ENCODE measurements around the gene ADGRA1. TPM values are rescaled to one million over a fixed set of nuclear protein-coding genes. Genes with fewer than 3 reads are reported as not detected.

ADGRA1 gene
- total RNA-seq, 1 donor from 2014 or later: 9.1 TPM

DNA sequence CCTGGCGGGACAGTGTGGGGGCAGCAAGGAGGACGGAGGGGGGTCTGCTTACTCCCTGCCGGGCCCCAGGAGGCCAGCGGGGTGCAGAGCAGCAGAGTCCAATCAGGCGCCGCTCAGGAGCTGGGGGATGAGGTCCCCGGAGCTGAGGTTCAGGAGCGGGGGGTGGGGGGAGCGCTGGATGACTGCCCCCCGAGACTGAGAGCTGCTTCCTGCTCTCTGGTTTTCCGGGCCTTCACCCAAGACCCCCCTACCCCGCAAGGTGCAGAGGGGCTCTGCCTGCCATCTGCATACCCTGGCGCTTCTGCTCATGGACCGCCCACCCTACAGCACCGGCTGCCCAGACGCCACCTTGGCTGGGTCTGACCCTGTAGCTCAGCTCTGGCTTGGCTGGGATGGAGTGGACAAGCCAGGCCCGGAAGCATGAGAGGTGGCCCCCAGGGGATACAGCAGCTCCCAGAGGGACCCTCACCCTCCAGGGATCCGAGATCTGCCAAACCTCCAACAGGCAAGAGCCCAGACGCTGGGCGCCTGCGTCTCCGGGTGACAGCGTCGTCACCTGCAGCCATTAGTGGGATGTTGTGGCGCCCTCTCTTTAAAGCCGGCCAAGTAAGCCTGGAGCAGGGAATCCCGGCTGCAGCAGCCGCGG is 73.2 kb downstream of the ADGRA1 start:
- Mint-ChIP-seq H3K4me1 (ENCODE audit: low read depth, unreplicated experiment) (peaks cover 3% of the 10 kb centered on the region), H3K27me3 (ENCODE audit: unreplicated experiment) (peaks cover 8% of the 10 kb centered on the region), H3K9me3 (ENCODE audit: unreplicated experiment) (peaks cover 2% of the 10 kb centered on the region), H3K4me3 (ENCODE audit: unreplicated experiment) (peak overlapping the region; percentile 42), H3K27ac (ENCODE audit: unreplicated experiment) (no peak overlapping the region), H3K36me3 (ENCODE audit: unreplicated experiment) (no peaks in the 10 kb centered on the region)
- DNase-seq: peak; percentile 16
- TF ChIP-seq, protein P1, sequence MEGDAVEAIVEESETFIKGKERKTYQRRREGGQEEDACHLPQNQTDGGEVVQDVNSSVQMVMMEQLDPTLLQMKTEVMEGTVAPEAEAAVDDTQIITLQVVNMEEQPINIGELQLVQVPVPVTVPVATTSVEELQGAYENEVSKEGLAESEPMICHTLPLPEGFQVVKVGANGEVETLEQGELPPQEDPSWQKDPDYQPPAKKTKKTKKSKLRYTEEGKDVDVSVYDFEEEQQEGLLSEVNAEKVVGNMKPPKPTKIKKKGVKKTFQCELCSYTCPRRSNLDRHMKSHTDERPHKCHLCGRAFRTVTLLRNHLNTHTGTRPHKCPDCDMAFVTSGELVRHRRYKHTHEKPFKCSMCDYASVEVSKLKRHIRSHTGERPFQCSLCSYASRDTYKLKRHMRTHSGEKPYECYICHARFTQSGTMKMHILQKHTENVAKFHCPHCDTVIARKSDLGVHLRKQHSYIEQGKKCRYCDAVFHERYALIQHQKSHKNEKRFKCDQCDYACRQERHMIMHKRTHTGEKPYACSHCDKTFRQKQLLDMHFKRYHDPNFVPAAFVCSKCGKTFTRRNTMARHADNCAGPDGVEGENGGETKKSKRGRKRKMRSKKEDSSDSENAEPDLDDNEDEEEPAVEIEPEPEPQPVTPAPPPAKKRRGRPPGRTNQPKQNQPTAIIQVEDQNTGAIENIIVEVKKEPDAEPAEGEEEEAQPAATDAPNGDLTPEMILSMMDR (IDR thresholded peaks at IDR 0.05; ENCODE audit: partially characterized antibody, unreplicated experiment): no peak

DNA sequence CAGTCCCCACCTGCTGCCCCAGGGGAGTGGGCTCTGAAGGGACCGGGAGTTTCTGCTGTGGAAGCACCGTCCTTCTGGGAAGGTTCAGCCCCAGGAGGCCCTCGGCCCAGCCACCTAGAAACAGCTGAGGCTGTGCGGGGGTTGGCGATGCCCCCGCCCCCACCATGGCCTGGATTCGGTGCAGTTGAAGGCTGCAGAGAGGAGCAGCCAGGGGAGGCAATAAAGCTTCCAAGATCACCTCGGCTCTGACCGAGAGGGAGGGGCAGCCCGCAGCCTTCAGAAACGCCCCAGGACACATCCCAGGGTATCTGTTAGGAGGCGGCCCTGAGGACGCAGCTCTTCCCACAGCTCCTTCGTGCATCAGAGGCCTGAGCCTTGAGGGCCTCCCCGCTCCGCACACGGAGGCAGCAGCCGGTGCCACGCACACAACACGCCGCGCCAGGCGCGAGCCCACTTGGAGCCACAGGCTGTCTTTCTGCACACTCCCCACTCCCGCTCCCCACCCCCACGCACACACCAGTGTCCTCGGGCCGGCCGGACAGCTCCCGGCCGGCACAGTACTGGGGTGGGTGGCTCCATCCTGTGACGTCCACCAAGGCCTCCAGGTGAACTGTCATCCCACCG is 73.9 kb downstream of the ADGRA1 start:
- Mint-ChIP-seq H3K4me1 (ENCODE audit: low read depth, unreplicated experiment) (peaks cover 3% of the 10 kb centered on the region), H3K9me3 (ENCODE audit: unreplicated experiment) (peaks cover 2% of the 10 kb centered on the region), H3K36me3 (ENCODE audit: unreplicated experiment) (peaks cover 4% of the 10 kb centered on the region), H3K4me3 (ENCODE audit: unreplicated experiment) (no peak overlapping the region), H3K27me3 (ENCODE audit: unreplicated experiment) (peaks cover 9% of the 10 kb centered on the region), H3K27ac (ENCODE audit: unreplicated experiment) (no peak overlapping the region)
- peak; percentile 34 for DNase-seq
- TF ChIP-seq, protein P1 (IDR thresholded peaks at IDR 0.05; ENCODE audit: partially characterized antibody, unreplicated experiment): no peak

DNA sequence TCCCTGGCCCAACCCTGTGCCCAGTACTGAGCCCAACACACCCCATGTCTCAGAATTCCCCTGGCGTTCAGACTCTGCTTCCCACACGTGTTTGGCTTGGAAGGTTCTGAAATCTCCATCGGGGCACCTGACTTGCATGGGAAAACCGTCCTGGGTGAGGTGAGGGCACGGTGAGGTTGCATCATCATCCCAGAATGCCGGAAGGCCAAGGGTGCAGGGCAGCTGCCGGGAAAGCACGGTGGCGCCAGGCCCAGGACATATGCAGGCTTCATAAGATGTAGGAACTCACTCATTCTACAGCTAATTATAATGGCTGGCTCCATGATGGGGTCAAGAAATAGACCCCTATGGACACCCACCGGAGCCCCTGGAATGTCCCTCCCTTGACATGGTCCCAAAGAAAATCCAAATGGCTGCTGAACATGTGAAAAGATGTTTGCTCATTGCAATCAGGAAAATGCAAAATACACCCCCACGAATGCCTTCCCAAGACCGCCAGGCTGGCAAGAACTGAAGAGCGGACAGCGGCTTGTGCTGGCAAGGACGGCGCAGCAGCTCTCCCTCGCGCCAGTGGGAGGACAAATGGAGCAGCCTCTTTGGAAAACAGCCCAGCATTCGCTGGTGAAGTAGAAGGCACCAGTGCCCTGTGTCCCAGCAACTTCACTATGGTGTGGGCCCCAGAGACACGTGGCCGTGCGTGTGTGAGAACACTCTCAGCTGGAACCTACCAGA is 74.6 kb downstream of the ADGRA1 start:
- TF ChIP-seq, protein P1 (IDR thresholded peaks at IDR 0.05; ENCODE audit: partially characterized antibody, unreplicated experiment): no peak
- H3K27ac Mint-ChIP-seq (ENCODE audit: unreplicated experiment): no peak overlapping the region
- DNase-seq: no peak
- peaks cover 5% of the 10 kb centered on the region for H3K36me3 Mint-ChIP-seq (ENCODE audit: unreplicated experiment)
- H3K27me3 Mint-ChIP-seq (ENCODE audit: unreplicated experiment): peaks cover 9% of the 10 kb centered on the region
- peaks cover 3% of the 10 kb centered on the region for H3K4me1 Mint-ChIP-seq (ENCODE audit: low read depth, unreplicated experiment)
- H3K4me3 Mint-ChIP-seq (ENCODE audit: unreplicated experiment): no peak overlapping the region
- H3K9me3 Mint-ChIP-seq (ENCODE audit: unreplicated experiment): peaks cover 2% of the 10 kb centered on the region

DNA sequence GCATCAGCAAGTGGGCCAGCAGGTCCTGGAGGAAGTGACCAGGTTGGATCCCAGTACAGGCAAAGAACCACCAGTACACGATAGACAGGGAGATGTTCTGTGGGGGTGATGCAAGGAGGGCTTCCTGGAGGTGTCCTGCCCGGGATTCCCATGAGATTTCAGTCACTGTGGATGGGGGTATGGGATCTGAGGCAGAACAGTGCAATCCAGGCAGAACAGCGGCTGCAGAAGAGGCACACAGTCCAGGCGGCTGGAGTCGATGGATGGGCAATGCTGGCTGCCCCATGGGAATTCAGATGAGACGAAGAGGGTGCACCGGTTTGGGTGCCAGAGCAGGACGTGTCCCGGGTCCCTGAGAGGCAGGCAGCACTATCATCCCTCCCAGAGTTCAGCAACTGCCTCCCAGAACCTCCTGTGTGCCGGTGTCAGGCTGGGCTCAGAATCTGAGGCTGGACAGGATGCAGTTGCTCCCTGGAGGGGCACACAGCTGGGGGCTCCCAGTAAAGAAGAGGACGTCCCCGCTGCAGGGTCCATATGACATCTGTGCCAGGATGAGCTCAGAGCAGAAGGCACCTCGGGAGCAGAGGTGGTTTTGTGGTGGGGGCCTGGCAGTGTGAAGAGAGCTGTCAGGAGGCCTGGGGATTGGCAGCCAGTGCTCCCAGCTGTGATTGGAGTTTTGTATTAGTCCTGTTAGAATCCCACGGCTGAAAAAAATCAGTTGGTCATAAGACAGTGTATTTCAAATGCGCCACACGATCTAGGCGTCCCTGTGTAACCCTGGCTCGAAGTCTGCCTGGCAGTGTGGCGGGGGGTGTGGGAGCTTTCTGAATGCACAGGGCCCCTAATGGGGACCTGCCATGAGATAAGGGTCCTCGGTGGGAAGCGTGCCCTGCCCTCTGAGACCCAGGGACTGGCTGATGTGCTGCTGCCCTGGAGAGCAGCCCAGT is 75.5 kb downstream of the ADGRA1 start:
- Mint-ChIP-seq H3K4me3 (ENCODE audit: unreplicated experiment) (no peak overlapping the region), H3K4me1 (ENCODE audit: low read depth, unreplicated experiment) (peaks cover 3% of the 10 kb centered on the region), H3K27me3 (ENCODE audit: unreplicated experiment) (peaks cover 10% of the 10 kb centered on the region), H3K9me3 (ENCODE audit: unreplicated experiment) (peaks cover 2% of the 10 kb centered on the region), H3K36me3 (ENCODE audit: unreplicated experiment) (peaks cover 5% of the 10 kb centered on the region), H3K27ac (ENCODE audit: unreplicated experiment) (no peak overlapping the region)
- peak; percentile 14 for DNase-seq
- TF ChIP-seq, protein P1 (IDR thresholded peaks at IDR 0.05; ENCODE audit: partially characterized antibody, unreplicated experiment): no peak

All from glutamatergic neuron (in vitro differentiated cells).